HCT116 (cell line): ENCODE data around the gene MAP3K2. TPM values are rescaled to one million over a fixed set of nuclear protein-coding genes. Genes with fewer than 3 reads are reported as not detected.

Source experiments
- ATAC-seq: fragments of 200-7000 bp; cut with Tn5 transposase; 2 replicates; pipeline ENCODE4 v1.9.1; 2020; ENCODE audit warnings: mild to moderate bottlenecking, moderate library complexity
- BruUV-seq: library from RNA; stranded (reverse); fragments of 400-500 nt; replicated peaks from 2 replicates; lab custom pipeline; 2021; lab: Mats Ljungman, UMichigan
- CTCF ChIA-PET: fragments of 300-600 bp; sonication (Branson Sonifier 250); formaldehyde crosslinking; loops from one replicate; lab custom pipeline; 2021; ENCODE audit warnings: antibody characterized with exemption; lab: Charles Lee
- POLR2A ChIA-PET: fragments of 300-600, 350-600 bp; sonication (Branson Sonifier 250); formaldehyde crosslinking; loops from one replicate; lab custom pipeline; 2021; ENCODE audit warnings: antibody characterized with exemption; lab: Charles Lee
- RAD21 ChIA-PET, 2 experiments: fragments of 300-600 bp; sonication (Branson Sonifier 250); formaldehyde crosslinking; loops; one replicate each; lab custom pipeline; 2023; ENCODE audit warnings: low total read pairs in 2 of 2; ENCODE audit not compliant: uncharacterized antibody in 2 of 2, unreplicated experiment in 2 of 2, low non-redundant PET in 1 of 2; lab: Charles Lee
- DNase-seq: peaks from one replicate; pipeline ENCODE4 v3.0.0-alpha.2; 2010; ENCODE audit warnings: low read depth, low spot score
- H2AFZ ChIP-seq: fragments of 200-600 bp; shearing (Covaris generic), sonication (generic); 2 replicates; pipeline ENCODE4 v1.6.1; 2017; ENCODE audit warnings: low read depth, mixed run types, mixed read lengths, antibody characterized with exemption, low read length; ENCODE audit not compliant: poor library complexity, severe bottlenecking
- H3K27ac ChIP-seq: 2 replicates; pipeline ENCODE4 v1.5.1; 2012; ENCODE audit warnings: low read depth, low read length
- H3K27me3 ChIP-seq: fragments of 200-600 bp; sonication (generic); 2 replicates; pipeline ENCODE4 v1.6.1; 2016; ENCODE audit warnings: mixed run types, low read length, mixed read lengths; ENCODE audit not compliant: insufficient read depth
- H3K36me3 ChIP-seq, 2 experiments: fragments of 200-500 bp in 1 of 2; fragments of 200-600 bp in 1 of 2; sonication (Bioruptor generic) in 1 of 2; sonication (generic) in 1 of 2; 2 replicates each; pipeline versions ENCODE4 v1.5.1 to v1.6.1; 2014 to 2016; ENCODE audit warnings: low read length in 2 of 2, inconsistent platforms in 1 of 2, mixed read lengths in 1 of 2, mixed run types in 1 of 2; ENCODE audit not compliant: insufficient read depth in 2 of 2, control insufficient read depth in 1 of 2
- H3K4me1 ChIP-seq, 2 experiments: fragments of 200-600 bp in 1 of 2; sonication (generic) in 1 of 2; 2 replicates each; pipeline versions ENCODE4 v1.5.1 to v1.6.1; 2012 to 2017; ENCODE audit warnings: low read length in 2 of 2, inconsistent platforms in 1 of 2, mild to moderate bottlenecking in 1 of 2, mixed read lengths in 1 of 2, mixed run types in 1 of 2, moderate library complexity in 1 of 2; ENCODE audit not compliant: insufficient read depth in 2 of 2, control insufficient read depth in 1 of 2
- H3K4me2 ChIP-seq: fragments of 200-600 bp; sonication (generic); 2 replicates; pipeline ENCODE4 v1.6.1; 2017; ENCODE audit warnings: mixed run types, low read length, mixed read lengths
- H3K4me3 ChIP-seq, 2 experiments: fragments of 200-600 bp in 1 of 2; sonication (generic) in 1 of 2; replicated peaks in 1 of 2; 2 replicates each; pipeline ENCODE4 v1.5.1; 2011 to 2016; ENCODE audit warnings: low read length in 2 of 2, control low read depth in 1 of 2, low read depth in 1 of 2, mild to moderate bottlenecking in 1 of 2, mixed read lengths in 1 of 2, mixed run types in 1 of 2
- H3K79me2 ChIP-seq: fragments of 200-600 bp; sonication (generic); 2 replicates; pipeline ENCODE4 v1.6.1; 2017; ENCODE audit warnings: mild to moderate bottlenecking, mixed run types, low read length, moderate library complexity, mixed read lengths; ENCODE audit not compliant: insufficient read depth
- H3K9ac ChIP-seq: fragments of 200-600 bp; sonication (generic); 2 replicates; pipeline ENCODE4 v1.6.1; 2016; ENCODE audit warnings: low read length, mixed read lengths
- H3K9me2 ChIP-seq: fragments of 200-600 bp; sonication (generic), shearing (Covaris generic); 2 replicates; pipeline ENCODE4 v1.6.1; 2017; ENCODE audit warnings: mixed run types, mild to moderate bottlenecking, moderate library complexity; ENCODE audit not compliant: insufficient read depth
- H3K9me3 ChIP-seq, 2 experiments: fragments of 200-500 bp in 1 of 2; fragments of 200-600 bp in 1 of 2; sonication (Bioruptor generic) in 1 of 2; sonication (generic) in 1 of 2; 2 replicates each; pipeline ENCODE4 v1.6.1; 2014 to 2017; ENCODE audit warnings: low read length in 2 of 2, mixed read lengths in 2 of 2, inconsistent platforms in 1 of 2, low read depth in 1 of 2, mild to moderate bottlenecking in 1 of 2, mixed run types in 1 of 2, moderate library complexity in 1 of 2; ENCODE audit not compliant: control insufficient read depth in 1 of 2, insufficient read depth in 1 of 2
- H4K20me1 ChIP-seq: fragments of 200-600 bp; sonication (generic), shearing (Covaris generic); 2 replicates; pipeline ENCODE4 v1.6.1; 2017; ENCODE audit warnings: mixed run types, mild to moderate bottlenecking, moderate library complexity; ENCODE audit not compliant: insufficient read depth
- CBX3 ChIP-seq: IDR thresholded peaks from 2 replicates; pipeline ENCODE4 v1.6.1; 2012; ENCODE audit warnings: low read depth
- EGR1 ChIP-seq: IDR thresholded peaks from 2 replicates; pipeline ENCODE4 v1.6.1; 2012; ENCODE audit warnings: low read depth
- ELF1 ChIP-seq: IDR thresholded peaks from 2 replicates; pipeline ENCODE4 v1.6.1; 2012; ENCODE audit warnings: low read depth, borderline replicate concordance
- EZH2 ChIP-seq: fragments of 200-600 bp; sonication (generic); IDR thresholded peaks from 2 replicates; pipeline ENCODE4 v1.6.1; 2017; ENCODE audit warnings: antibody characterized with exemption, mixed run types
- EZH2phosphoT487 ChIP-seq: fragments of 200-600 bp; IDR thresholded peaks from 2 replicates; pipeline ENCODE4 v1.6.1; 2018; ENCODE audit warnings: antibody characterized with exemption, borderline replicate concordance
- JUND ChIP-seq: IDR thresholded peaks from 2 replicates; pipeline ENCODE4 v1.6.1; 2012
- POLR2AphosphoS5 ChIP-seq: IDR thresholded peaks from 2 replicates; pipeline ENCODE4 v1.6.1; 2011; ENCODE audit warnings: mild to moderate bottlenecking, low read depth, low read length, moderate library complexity
- RAD21 ChIP-seq: IDR thresholded peaks from 2 replicates; pipeline ENCODE4 v1.6.1; 2012; ENCODE audit warnings: low read depth, mild to moderate bottlenecking
- SIN3A ChIP-seq: IDR thresholded peaks from 2 replicates; pipeline ENCODE4 v1.6.1; 2012; ENCODE audit warnings: low read depth
- SRF ChIP-seq: IDR thresholded peaks from 2 replicates; pipeline ENCODE4 v1.6.1; 2012; ENCODE audit warnings: low read depth
- TCF7L2 ChIP-seq: IDR thresholded peaks from 2 replicates; pipeline ENCODE4 v1.7.0; 2011; ENCODE audit warnings: borderline replicate concordance, inconsistent platforms; ENCODE audit not compliant: insufficient read depth, insufficient read length; ENCODE audit errors: extremely low read depth
- ZBTB33 ChIP-seq: IDR thresholded peaks from 2 replicates; pipeline ENCODE4 v1.6.1; 2011; ENCODE audit warnings: mild to moderate bottlenecking, low read length, moderate library complexity; ENCODE audit not compliant: insufficient replicate concordance; ENCODE audit errors: extremely low read depth
- ZNF274 ChIP-seq: fragments of 200-500 bp; sonication (Bioruptor generic); IDR thresholded peaks from 2 replicates; pipeline ENCODE4 v1.6.1; 2014; ENCODE audit warnings: mild to moderate bottlenecking, low read depth, low read length, inconsistent platforms
- intact Hi-C: fragments of 100-400 bp; cut with micrococcal nuclease; formaldehyde crosslinking; loops from 2 replicates; pipeline ENCODE4 v1.10.0; 2022
- total RNA-seq: library from RNA; stranded (reverse); gene quantifications from one replicate; pipeline ENCODE4 v1.2.1, GENCODE V29; 2021; ENCODE audit not compliant: unreplicated experiment
- TF ChIP-seq, protein P1 (sequence below): IDR thresholded peaks from 2 replicates; pipeline ENCODE4 v1.6.1; 2012
- TF ChIP-seq, protein P2 (sequence below): IDR thresholded peaks from 2 replicates; pipeline ENCODE4 v1.6.1; 2012; ENCODE audit warnings: low read depth

Gene MAP3K2
- total RNA-seq, 1 experiment from 2014 or later = 44.5 TPM

DNA sequence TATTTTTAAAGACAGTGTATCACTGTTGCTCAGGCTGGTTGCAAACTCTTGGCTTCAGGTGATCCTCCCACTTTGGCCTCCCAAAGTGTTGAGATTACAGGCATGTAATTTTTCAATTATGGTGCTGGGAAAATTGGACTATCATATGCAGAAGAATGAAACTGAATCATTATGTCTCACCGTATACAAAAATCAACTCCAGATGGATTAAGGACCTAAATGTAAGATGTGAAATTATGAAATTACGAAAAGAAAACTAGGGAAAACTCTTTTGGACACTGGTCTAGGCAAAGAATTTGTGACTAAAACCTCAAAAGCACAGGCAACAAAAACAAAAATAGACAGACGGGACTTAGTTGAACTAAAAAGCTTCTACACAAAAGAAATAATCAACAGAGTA is 31.2 kb downstream of the MAP3K2 start (continued):
- TF ChIP-seq, protein P1, sequence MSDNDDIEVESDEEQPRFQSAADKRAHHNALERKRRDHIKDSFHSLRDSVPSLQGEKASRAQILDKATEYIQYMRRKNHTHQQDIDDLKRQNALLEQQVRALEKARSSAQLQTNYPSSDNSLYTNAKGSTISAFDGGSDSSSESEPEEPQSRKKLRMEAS = no peak
- TF ChIP-seq ELF1 = no peak
- TF ChIP-seq SRF = no peak
- no peak for TF ChIP-seq EZH2phosphoT487
- TF ChIP-seq CBX3 = no peak
- TF ChIP-seq, protein P2, sequence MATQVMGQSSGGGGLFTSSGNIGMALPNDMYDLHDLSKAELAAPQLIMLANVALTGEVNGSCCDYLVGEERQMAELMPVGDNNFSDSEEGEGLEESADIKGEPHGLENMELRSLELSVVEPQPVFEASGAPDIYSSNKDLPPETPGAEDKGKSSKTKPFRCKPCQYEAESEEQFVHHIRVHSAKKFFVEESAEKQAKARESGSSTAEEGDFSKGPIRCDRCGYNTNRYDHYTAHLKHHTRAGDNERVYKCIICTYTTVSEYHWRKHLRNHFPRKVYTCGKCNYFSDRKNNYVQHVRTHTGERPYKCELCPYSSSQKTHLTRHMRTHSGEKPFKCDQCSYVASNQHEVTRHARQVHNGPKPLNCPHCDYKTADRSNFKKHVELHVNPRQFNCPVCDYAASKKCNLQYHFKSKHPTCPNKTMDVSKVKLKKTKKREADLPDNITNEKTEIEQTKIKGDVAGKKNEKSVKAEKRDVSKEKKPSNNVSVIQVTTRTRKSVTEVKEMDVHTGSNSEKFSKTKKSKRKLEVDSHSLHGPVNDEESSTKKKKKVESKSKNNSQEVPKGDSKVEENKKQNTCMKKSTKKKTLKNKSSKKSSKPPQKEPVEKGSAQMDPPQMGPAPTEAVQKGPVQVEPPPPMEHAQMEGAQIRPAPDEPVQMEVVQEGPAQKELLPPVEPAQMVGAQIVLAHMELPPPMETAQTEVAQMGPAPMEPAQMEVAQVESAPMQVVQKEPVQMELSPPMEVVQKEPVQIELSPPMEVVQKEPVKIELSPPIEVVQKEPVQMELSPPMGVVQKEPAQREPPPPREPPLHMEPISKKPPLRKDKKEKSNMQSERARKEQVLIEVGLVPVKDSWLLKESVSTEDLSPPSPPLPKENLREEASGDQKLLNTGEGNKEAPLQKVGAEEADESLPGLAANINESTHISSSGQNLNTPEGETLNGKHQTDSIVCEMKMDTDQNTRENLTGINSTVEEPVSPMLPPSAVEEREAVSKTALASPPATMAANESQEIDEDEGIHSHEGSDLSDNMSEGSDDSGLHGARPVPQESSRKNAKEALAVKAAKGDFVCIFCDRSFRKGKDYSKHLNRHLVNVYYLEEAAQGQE = no peak

- no peaks in the 10 kb centered on the region for H3K27me3 ChIP-seq
- H3K4me3 ChIP-seq = no peak overlapping the region
- H3K9me2 ChIP-seq = no peaks in the 10 kb centered on the region
- POLR2A ChIA-PET = no interaction called here
- H2AFZ ChIP-seq = no peak overlapping the region
- H4K20me1 ChIP-seq = peaks cover 12% of the 10 kb centered on the region; the same call in 1 of the 2 replicates
- BruUV-seq = no TSS peak
- no peak overlapping the region for H3K4me2 ChIP-seq
- CTCF ChIA-PET = no interaction called here
- ATAC-seq (peak; percentile 79), DNase-seq (peak; percentile 27)
- no peak overlapping the region for H3K9ac ChIP-seq
- RAD21 ChIA-PET = no interaction called here
- no peaks in the 10 kb centered on the region for H3K9me3 ChIP-seq
- H3K27ac ChIP-seq = no peak overlapping the region
- H3K36me3 ChIP-seq = no peaks in the 10 kb centered on the region
- H3K4me1 ChIP-seq = no peaks in the 10 kb centered on the region
- intact Hi-C loops = loop anchor here (1.0 to 5.0 kb wide), 2 partner anchors 57 to 124 kb away; no protein-coding TSS in a partner anchor
- peaks cover 33% of the 10 kb centered on the region for H3K79me2 ChIP-seq
- TF ChIP-seq ZNF274 (no peak), JUND (no peak), EGR1 (no peak), SIN3A (no peak), POLR2AphosphoS5 (no peak), EZH2 (no peak), CBX3 (no peak), ZBTB33 (no peak), RAD21 (peak; percentile 51), TCF7L2 (no peak)
- TF ChIP-seq, protein P2 = no peak
These were observed 32.3 kb downstream of the MAP3K2 start for GRCh38 chr2:127355407-127356008.
